ENCODE results near the gene FOXP4.

The FOXP4 gene

GRCh38 chr6:41566961-41567360, 20.8 kb downstream of the FOXP4 start:
- no peak for DNase-seq

GRCh38 chr6:41567684-41568083, 21.5 kb downstream of the FOXP4 start:
- no peak for DNase-seq

GRCh38 chr6:41568202-41568584, 22.0 kb downstream of the FOXP4 start:
- DNase-seq, result no peak

- DNase-seq, result no peak
Observed at GRCh38 chr6:41568585-41569384, 22.6 kb downstream of the FOXP4 start.

- no peak for DNase-seq
Observed at GRCh38 chr6:41570259-41570615, 24.1 kb downstream of the FOXP4 start.

GRCh38 chr6:41571021-41571780, 25.0 kb downstream of the FOXP4 start:
- no peak for DNase-seq

- DNase-seq, result no peak
Observed at GRCh38 chr6:41572613-41573012, 26.4 kb downstream of the FOXP4 start.

GRCh38 chr6:41573276-41573675, 27.1 kb downstream of the FOXP4 start:
- DNase-seq, result no peak

GRCh38 chr6:41573985-41574384, 27.8 kb downstream of the FOXP4 start:
- no peak for DNase-seq

- no peak for DNase-seq
Observed at GRCh38 chr6:41575598-41575997, 29.4 kb downstream of the FOXP4 start.

GRCh38 chr6:41576667-41577066, 30.5 kb downstream of the FOXP4 start:
- DNase-seq, result no peak

- no peak for DNase-seq
Observed at GRCh38 chr6:41577356-41578216, 31.4 kb downstream of the FOXP4 start.

- no peak for DNase-seq
Observed at GRCh38 chr6:41578217-41579087, 32.3 kb downstream of the FOXP4 start.

- no peak for DNase-seq
Observed at GRCh38 chr6:41579088-41579610, 33.0 kb downstream of the FOXP4 start.

- no peak for DNase-seq
Observed at GRCh38 chr6:41580690-41581089, 34.5 kb downstream of the FOXP4 start.

- DNase-seq, result no peak
Observed at GRCh38 chr6:41581381-41581991, 35.3 kb downstream of the FOXP4 start.

- no peak for DNase-seq
Observed at GRCh38 chr6:41582540-41582939, 36.4 kb downstream of the FOXP4 start.

GRCh38 chr6:41583565-41583964, 37.4 kb downstream of the FOXP4 start:
- DNase-seq, result no peak

GRCh38 chr6:41584205-41584604, 38.0 kb downstream of the FOXP4 start:
- no peak for DNase-seq

GRCh38 chr6:41584668-41585205, 38.6 kb downstream of the FOXP4 start:
- no peak for DNase-seq

- no peak for DNase-seq
Observed at GRCh38 chr6:41585605-41586004, 39.4 kb downstream of the FOXP4 start.

Data from CD4-positive, alpha-beta T cell treated with Interferon gamma for 1 hour (primary cell).